ENCODE results near the gene PLCXD3. TPM values are rescaled to one million over a fixed set of nuclear protein-coding genes. Genes with fewer than 3 reads are reported as not detected.
"Not testable (repeated sequence)": the region's sequence is repeated elsewhere in the genome, so short reads cannot be mapped to it uniquely, and the experiment has no call there.

Gene PLCXD3
- total RNA-seq, 3 donors from 2014 or later = 0.29 to 1.6 (median 1.2) TPM

DNA sequence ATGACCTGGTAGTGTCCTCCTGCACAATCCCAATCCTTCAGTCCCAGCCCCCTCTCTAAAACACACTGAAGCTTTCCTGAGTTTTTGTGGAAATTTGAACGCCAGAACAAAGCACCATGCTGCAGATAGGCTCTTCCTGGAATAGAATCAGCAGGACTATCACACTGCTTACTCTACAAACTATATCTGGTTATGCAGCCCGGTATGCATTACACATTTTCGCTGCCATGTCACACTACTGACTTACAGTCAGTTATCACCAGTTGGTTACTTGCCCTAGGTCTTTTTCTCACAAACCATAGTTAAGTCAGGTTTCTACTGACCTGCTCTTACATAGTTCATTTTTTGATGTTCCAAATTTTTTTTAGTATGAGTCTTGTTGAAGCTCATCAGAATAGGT is 24.9 kb downstream of the PLCXD3 start:
- H3K36me3 ChIP-seq (ENCODE audit: low read depth) = no peaks in the 10 kb centered on the region
- intact Hi-C loops (cut with DNase I, micrococcal nuclease) = no loop called here
- DNase-seq = no peak
- no peaks in the 10 kb centered on the region for H3K4me1 ChIP-seq (ENCODE audit: low read depth)
- no peak for ATAC-seq
- H3K9me3 ChIP-seq = no peaks in the 10 kb centered on the region
- TF ChIP-seq, protein P1, sequence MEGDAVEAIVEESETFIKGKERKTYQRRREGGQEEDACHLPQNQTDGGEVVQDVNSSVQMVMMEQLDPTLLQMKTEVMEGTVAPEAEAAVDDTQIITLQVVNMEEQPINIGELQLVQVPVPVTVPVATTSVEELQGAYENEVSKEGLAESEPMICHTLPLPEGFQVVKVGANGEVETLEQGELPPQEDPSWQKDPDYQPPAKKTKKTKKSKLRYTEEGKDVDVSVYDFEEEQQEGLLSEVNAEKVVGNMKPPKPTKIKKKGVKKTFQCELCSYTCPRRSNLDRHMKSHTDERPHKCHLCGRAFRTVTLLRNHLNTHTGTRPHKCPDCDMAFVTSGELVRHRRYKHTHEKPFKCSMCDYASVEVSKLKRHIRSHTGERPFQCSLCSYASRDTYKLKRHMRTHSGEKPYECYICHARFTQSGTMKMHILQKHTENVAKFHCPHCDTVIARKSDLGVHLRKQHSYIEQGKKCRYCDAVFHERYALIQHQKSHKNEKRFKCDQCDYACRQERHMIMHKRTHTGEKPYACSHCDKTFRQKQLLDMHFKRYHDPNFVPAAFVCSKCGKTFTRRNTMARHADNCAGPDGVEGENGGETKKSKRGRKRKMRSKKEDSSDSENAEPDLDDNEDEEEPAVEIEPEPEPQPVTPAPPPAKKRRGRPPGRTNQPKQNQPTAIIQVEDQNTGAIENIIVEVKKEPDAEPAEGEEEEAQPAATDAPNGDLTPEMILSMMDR (IDR thresholded peaks at IDR 0.05) = no peak
- no peak overlapping the region for H3K4me3 ChIP-seq

DNA sequence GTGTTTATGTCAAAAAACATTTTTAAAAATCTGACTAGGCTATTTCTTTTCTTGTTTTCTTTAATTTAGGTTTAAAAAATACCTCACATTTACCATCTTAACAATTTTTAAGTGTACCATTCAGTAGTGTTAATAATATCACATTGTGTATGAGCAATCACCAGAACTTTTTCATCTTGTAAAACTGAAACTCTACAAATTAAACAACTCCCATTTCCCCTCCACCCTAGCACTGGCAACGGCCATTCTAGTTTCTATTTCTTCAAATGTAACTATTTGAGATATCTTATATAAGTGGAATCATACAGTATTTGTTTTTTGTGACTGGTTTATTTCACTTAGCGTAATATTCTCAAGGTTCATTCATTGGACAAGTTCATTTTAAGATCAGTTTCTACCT is 27.7 kb downstream of the PLCXD3 start:
- no peak for ATAC-seq
- no peaks in the 10 kb centered on the region for H3K4me1 ChIP-seq (ENCODE audit: low read depth)
- TF ChIP-seq, protein P1 (IDR thresholded peaks at IDR 0.05) = no peak
- intact Hi-C loops (cut with DNase I, micrococcal nuclease) = no loop called here
- H3K4me3 ChIP-seq = no peak overlapping the region
- no peaks in the 10 kb centered on the region for H3K9me3 ChIP-seq
- no peaks in the 10 kb centered on the region for H3K36me3 ChIP-seq (ENCODE audit: low read depth)
- DNase-seq = no peak

DNA sequence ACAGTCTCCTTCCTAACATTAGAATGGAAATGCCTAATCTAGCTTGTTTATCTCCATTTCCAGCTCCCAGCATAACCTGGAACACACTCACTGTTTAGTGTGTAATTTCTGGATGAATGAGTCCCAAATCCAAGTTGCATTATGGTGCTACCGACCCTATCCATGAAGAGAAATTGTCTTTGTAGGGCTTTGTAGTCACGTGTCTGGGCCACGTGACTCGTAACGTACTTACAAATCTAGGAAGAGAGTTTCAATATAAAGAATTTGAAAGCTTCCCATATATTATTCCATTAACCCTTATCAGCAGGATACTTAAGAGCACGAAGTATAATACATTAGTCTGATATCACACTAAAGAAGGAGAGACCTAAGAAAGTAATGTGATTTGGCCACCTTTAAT is 28.2 kb downstream of the PLCXD3 start:
- DNase-seq (no peak), ATAC-seq (no peak)
- TF ChIP-seq, protein P1 (IDR thresholded peaks at IDR 0.05) = no peak
- Histone ChIP-seq H3K4me1 (ENCODE audit: low read depth) (no peaks in the 10 kb centered on the region), H3K4me3 (no peak overlapping the region), H3K36me3 (ENCODE audit: low read depth) (no peaks in the 10 kb centered on the region), H3K9me3 (no peaks in the 10 kb centered on the region)
- intact Hi-C loops (cut with DNase I, micrococcal nuclease) = no loop called here

DNA sequence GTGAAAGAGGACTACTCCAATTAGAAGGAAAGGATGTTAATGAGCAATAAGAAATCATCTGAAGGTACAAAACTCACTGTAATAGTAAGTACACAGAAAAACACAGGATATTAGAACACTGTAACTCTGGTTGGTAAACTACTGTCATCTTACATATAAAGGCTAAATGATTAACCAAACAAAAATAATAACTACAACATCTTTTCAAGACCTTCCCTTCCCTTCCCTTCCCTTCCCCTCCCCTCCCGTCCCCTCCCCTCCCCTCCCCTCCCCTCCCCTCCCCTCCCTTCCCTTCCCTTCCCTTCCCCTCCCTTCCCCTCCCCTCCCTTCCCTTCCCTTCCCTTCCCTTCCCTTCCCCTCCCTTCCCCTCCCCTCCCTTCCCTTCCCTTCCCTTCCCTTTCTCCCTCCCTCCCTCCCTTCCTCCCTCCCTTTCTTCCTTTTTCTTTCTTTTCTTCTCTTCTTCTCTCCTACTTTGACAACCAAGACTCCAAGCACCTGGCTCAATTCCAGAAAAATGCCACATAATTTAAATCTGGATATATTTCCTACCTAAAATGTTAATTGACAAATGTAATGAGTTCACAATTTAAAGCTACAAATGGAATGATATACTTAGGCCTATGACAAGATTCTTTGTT is 38.7 kb downstream of the PLCXD3 start:
- H3K4me3 ChIP-seq; DNase-seq; intact Hi-C loops (cut with DNase I, micrococcal nuclease); H3K4me1 ChIP-seq (ENCODE audit: low read depth); H3K9me3 ChIP-seq; H3K36me3 ChIP-seq (ENCODE audit: low read depth); ATAC-seq: not testable (repeated sequence)

DNA sequence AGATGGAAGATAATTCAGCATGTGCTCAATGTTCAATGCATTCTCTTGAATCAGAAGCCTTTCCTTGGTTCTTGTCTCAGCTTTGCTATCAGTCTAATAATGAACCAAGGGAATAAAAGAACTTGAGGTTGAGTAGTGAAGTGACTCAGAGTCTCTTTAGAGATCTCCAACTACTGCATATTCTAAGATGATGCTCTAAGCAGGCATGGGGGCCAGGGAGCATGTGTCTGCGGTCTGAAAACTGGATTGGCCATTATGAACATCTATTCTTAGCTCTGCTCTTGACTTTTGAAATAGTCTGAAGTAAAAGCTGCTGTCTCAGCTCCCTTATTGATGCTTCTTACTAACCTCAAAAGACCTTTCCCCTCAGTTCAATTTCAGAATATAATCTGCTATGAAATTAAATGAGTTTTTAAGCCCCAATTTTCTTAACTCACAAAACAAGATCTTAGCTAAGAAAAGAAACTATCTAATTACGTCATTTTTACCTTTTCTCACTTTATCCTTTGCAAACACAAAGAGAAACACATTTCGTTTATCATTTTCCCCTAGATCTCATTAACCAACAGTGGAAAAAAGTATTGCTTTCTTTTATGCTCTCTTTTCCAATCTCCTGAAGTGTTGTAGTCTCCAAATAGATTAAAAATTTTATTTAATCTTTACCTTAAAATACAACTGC is 44.8 kb downstream of the PLCXD3 start:
- TF ChIP-seq, protein P1 (IDR thresholded peaks at IDR 0.05) = no peak
- no peaks in the 10 kb centered on the region for H3K36me3 ChIP-seq (ENCODE audit: low read depth)
- H3K4me1 ChIP-seq (ENCODE audit: low read depth) = no peaks in the 10 kb centered on the region
- intact Hi-C loops (cut with DNase I, micrococcal nuclease) = no loop called here
- DNase-seq (no peak), ATAC-seq (no peak)
- no peak overlapping the region for H3K4me3 ChIP-seq
- H3K9me3 ChIP-seq = no peaks in the 10 kb centered on the region

DNA sequence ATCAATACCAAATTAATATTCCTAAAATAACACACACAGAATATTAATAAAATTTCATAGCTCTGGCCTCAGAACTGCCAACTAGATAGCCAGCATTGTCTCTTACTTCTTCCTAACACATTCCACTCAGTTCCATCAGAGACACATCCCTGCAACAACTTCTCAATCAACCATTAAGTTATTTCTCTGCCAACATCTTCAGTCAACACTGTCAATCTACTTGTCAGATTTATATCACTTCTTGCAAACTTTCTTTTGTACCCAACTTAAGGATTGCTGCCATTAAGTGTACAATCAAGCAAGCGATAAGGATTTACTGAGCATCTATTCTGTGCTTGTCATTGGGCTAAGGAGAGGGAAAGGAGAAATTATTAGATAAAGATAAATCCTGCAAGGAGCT is 50.8 kb downstream of the PLCXD3 start:
- intact Hi-C loops (cut with DNase I, micrococcal nuclease) = no loop called here
- TF ChIP-seq, protein P1 (IDR thresholded peaks at IDR 0.05) = no peak
- ATAC-seq (no peak), DNase-seq (no peak)
- no peaks in the 10 kb centered on the region for H3K9me3 ChIP-seq
- H3K4me3 ChIP-seq = no peak overlapping the region
- H3K36me3 ChIP-seq (ENCODE audit: low read depth) = no peaks in the 10 kb centered on the region
- no peaks in the 10 kb centered on the region for H3K4me1 ChIP-seq (ENCODE audit: low read depth)
